PC-3 (cell line): ENCODE results near the gene CALML4. TPM values are rescaled to one million over a fixed set of nuclear protein-coding genes. Genes with fewer than 3 reads are reported as not detected.
A peak's percentile ranks its signal among the peaks of the same experiment; 100 is the strongest.

Experiments used
- ATAC-seq: fragments of 200-7000 bp; cut with Tn5 transposase; 2 replicates; pipeline ENCODE4 v1.9.1; 2020; ENCODE audit warnings: mild to moderate bottlenecking, moderate library complexity
- BruUV-seq: library from RNA; stranded (reverse); fragments of 400-500 nt; replicated peaks from 2 replicates; lab custom pipeline; 2021; lab: Mats Ljungman, UMichigan
- CTCF ChIA-PET: fragments of 300-600 bp; sonication (Branson Sonifier 250); formaldehyde crosslinking; loops from one replicate; lab custom pipeline; 2022; ENCODE audit warnings: antibody characterized with exemption; lab: Charles Lee
- POLR2A ChIA-PET: fragments of 300-600 bp; sonication (Branson Sonifier 250); formaldehyde crosslinking; loops from one replicate; lab custom pipeline; 2022; ENCODE audit warnings: antibody characterized with exemption; ENCODE audit not compliant: unreplicated experiment; lab: Charles Lee
- DNase-seq: peaks from one replicate; pipeline ENCODE4 v3.0.0-alpha.2; 2015
- H2AFZ ChIP-seq: fragments of 300-600 bp; sonication (generic); 2 replicates; pipeline ENCODE4 v1.6.0; 2016; ENCODE audit warnings: antibody characterized with exemption, low read length
- H3F3A ChIP-seq: fragments of 300-600 bp; sonication (generic); one replicate; pipeline ENCODE4 v1.6.0; 2017; ENCODE audit warnings: antibody characterized with exemption, low read length, control low read depth, mild to moderate bottlenecking; ENCODE audit not compliant: unreplicated experiment
- H3K27ac ChIP-seq: fragments of 300-600 bp; sonication (generic); 2 replicates; pipeline ENCODE4 v1.5.1; 2016; ENCODE audit warnings: mild to moderate bottlenecking, low read length
- H3K27me3 ChIP-seq: fragments of 300-600 bp; sonication (generic); 2 replicates; pipeline ENCODE4 v1.6.1; 2016; ENCODE audit warnings: low read length, mixed read lengths
- H3K36me3 ChIP-seq: fragments of 300-600 bp; sonication (generic); 2 replicates; pipeline ENCODE4 v1.6.1; 2016; ENCODE audit warnings: low read depth, mixed run types, low read length, mixed read lengths
- H3K4me1 ChIP-seq: fragments of 300-600 bp; sonication (generic); 2 replicates; pipeline ENCODE4 v1.5.1; 2016; ENCODE audit warnings: low read length; ENCODE audit not compliant: insufficient read depth
- H3K4me2 ChIP-seq: fragments of 300-600 bp; sonication (generic); 2 replicates; pipeline ENCODE4 v1.6.0; 2016; ENCODE audit warnings: low read length
- H3K4me3 ChIP-seq: fragments of 300-600 bp; sonication (generic); 2 replicates; pipeline ENCODE4 v1.5.1; 2016; ENCODE audit warnings: mild to moderate bottlenecking, low read length, mixed read lengths
- H3K79me2 ChIP-seq: fragments of 300-600 bp; sonication (generic); 2 replicates; pipeline ENCODE4 v1.6.1; 2017; ENCODE audit warnings: low read length, mixed read lengths
- H3K9ac ChIP-seq: fragments of 300-600 bp; sonication (generic); 2 replicates; pipeline ENCODE4 v1.6.0; 2016; ENCODE audit warnings: mild to moderate bottlenecking, low read length
- H3K9me2 ChIP-seq: fragments of 300-600 bp; sonication (generic); replicated peaks from 2 replicates; pipeline ENCODE4 v1.6.1; 2016; ENCODE audit warnings: mixed run types, low read length, mixed read lengths
- H3K9me3 ChIP-seq: fragments of 300-600 bp; sonication (generic); 2 replicates; pipeline ENCODE4 v1.6.1; 2016; ENCODE audit warnings: low read length, mixed read lengths
- H4K20me1 ChIP-seq: fragments of 300-600 bp; sonication (generic); 2 replicates; pipeline ENCODE4 v1.6.1; 2016; ENCODE audit warnings: low read length, mixed read lengths
- CTCF ChIP-seq: fragments of 300-600 bp; sonication (generic); conservative IDR thresholded peaks from 2 replicates; pipeline ENCODE4 v1.5.1; 2017; ENCODE audit warnings: antibody characterized with exemption, low read depth, mild to moderate bottlenecking, low read length
- EZH2 ChIP-seq: fragments of 300-600 bp; sonication (generic); IDR thresholded peaks from one replicate; pipeline ENCODE4 v1.6.1; 2017; ENCODE audit warnings: antibody characterized with exemption, mild to moderate bottlenecking, low read length; ENCODE audit not compliant: unreplicated experiment
- EZH2phosphoT487 ChIP-seq: fragments of 300-600 bp; sonication (generic); IDR thresholded peaks from 2 replicates; pipeline ENCODE4 v1.6.1; 2018; ENCODE audit warnings: mild to moderate bottlenecking, antibody characterized with exemption, low read length, borderline replicate concordance
- intact Hi-C: fragments of 100-400 bp; cut with micrococcal nuclease; formaldehyde crosslinking; loops from 2 replicates; pipeline ENCODE4 v1.9.0; 2023
- total RNA-seq: library from RNA; depleted of rRNA; stranded (reverse); fragments of >200 nt; gene quantifications from 2 replicates; pipeline ENCODE4 v1.2.3, GENCODE V29; 2014

CALML4 gene
- total RNA-seq, 1 experiment from 2014 or later = 4.8 TPM

GRCh38 chr15:68211656-68212320, 6.7 kb upstream of the CALML4 start:
- no TSS peak for BruUV-seq
- CTCF ChIA-PET = no interaction called here

DNA sequence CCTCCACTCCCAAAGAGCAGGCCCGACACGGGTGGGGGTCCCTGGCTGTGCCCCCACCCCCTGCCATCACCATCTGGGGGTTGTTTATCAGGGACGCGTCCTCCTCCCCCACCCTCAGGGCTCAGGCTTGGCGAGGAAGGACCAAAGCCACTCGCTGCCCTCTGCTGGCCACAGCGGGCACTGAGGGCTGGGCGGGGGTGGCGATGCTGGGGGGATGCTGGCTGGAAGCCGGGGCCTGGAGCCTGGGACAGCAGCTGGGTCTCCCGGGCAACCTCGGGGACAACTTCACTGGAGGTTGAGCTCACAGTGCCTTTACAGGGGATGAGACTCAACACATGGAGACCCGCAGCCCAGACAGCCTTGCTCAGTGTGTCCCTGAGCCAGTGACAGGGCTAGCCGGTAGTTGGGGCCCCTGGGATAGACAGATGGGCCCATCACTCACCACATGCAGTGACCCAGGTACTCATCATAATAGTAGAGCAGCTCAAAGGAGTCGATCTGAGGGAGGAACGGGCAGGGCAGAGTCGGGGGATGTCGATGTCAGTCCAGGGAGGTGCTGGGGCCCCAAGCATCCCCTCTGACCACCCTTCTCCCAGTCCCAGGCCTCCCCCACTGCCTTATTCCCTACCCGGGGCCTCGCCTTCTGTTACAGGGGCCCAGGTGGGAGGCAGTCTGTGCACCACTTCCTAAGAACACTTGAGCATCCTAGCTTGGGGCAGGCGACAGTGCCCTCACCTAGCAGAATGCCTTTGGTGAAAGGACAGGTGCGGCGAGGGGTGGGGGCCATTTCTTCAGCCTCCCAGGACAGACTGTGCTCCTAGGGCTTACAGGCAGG, 5.9 kb upstream of the CALML4 start:
- Histone ChIP-seq H3F3A (no peaks in the 10 kb centered on the region), H4K20me1 (no peaks in the 10 kb centered on the region), H3K9me2 (no peaks in the 10 kb centered on the region), H3K4me2 (no peak overlapping the region), H3K36me3 (no peaks in the 10 kb centered on the region), H3K79me2 (peaks cover 9% of the 10 kb centered on the region; the same call in 1 of the 2 replicates), H3K9ac (no peak overlapping the region), H3K27ac (no peak overlapping the region), H2AFZ (no peak overlapping the region), H3K9me3 (no peaks in the 10 kb centered on the region), H3K4me1 (no peaks in the 10 kb centered on the region), H3K27me3 (no peaks in the 10 kb centered on the region), H3K4me3 (no peak overlapping the region)
- POLR2A ChIA-PET = interaction anchor here (0.7 kb wide), 1 partner anchor 23 kb away, joined by 4 read pairs; no protein-coding TSS in a partner anchor
- TF ChIP-seq CTCF = peak; percentile 78
- no peak for TF ChIP-seq EZH2
- intact Hi-C loops = no loop called here
- DNase-seq (peak; percentile 38), ATAC-seq (peak; percentile 54; the same call in 1 of the 2 replicates)
- BruUV-seq = no TSS peak
- CTCF ChIA-PET = no interaction called here

More at GRCh38 chr15:68211656-68212320, 6.7 kb upstream of the CALML4 start:
- peaks cover 3% of the 10 kb centered on the region; the same call in 1 of the 2 replicates for H3K36me3 ChIP-seq
- H3K4me1 ChIP-seq = no peaks in the 10 kb centered on the region
- H3K9me2 ChIP-seq = no peaks in the 10 kb centered on the region
- no peaks in the 10 kb centered on the region for H3F3A ChIP-seq
- no peak overlapping the region for H3K9ac ChIP-seq
- H3K79me2 ChIP-seq = peaks cover 17% of the 10 kb centered on the region; the same call in 1 of the 2 replicates
- no peak overlapping the region for H3K4me2 ChIP-seq
- intact Hi-C loops = no loop called here
- no peak for ATAC-seq
- DNase-seq = no peak
- H3K4me3 ChIP-seq = no peak overlapping the region
- H3K9me3 ChIP-seq = no peaks in the 10 kb centered on the region
- POLR2A ChIA-PET = no interaction called here
- H2AFZ ChIP-seq = no peak overlapping the region
- TF ChIP-seq CTCF = no peak
- no peak for TF ChIP-seq EZH2phosphoT487
- no peak for TF ChIP-seq EZH2
- H3K27ac ChIP-seq = no peak overlapping the region
- H3K27me3 ChIP-seq = no peaks in the 10 kb centered on the region
- no peaks in the 10 kb centered on the region for H4K20me1 ChIP-seq

DNA sequence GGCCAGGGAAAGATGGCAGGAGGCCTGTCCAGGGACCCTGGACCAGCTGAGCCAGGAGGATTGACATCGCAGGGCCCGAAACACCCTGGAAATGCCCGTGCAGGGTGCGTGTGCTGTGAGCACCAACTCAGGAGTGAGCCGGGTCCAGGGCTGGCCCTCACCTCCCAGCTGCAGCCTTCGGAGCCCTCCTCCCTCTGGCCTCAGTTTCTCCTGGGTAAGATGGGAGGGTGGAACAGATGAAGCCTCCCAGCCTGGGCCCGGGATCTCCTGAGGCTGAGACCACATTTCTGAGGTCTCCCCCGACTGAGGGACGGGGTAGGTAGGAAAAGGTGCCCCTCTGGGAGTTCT, 5.3 kb upstream of the CALML4 start:
- POLR2A ChIA-PET = no interaction called here
- Histone ChIP-seq H3K4me2 (no peak overlapping the region), H3K27ac (no peak overlapping the region), H3K9me2 (no peaks in the 10 kb centered on the region), H3K9me3 (no peaks in the 10 kb centered on the region), H3K4me1 (no peaks in the 10 kb centered on the region), H3K9ac (no peak overlapping the region), H3K36me3 (no peaks in the 10 kb centered on the region), H3F3A (no peaks in the 10 kb centered on the region), H2AFZ (no peak overlapping the region), H4K20me1 (no peaks in the 10 kb centered on the region), H3K27me3 (no peaks in the 10 kb centered on the region), H3K4me3 (no peak overlapping the region), H3K79me2 (peaks cover 3% of the 10 kb centered on the region; the same call in 1 of the 2 replicates)
- ATAC-seq = no peak
- CTCF ChIA-PET = no interaction called here
- no peak for DNase-seq
- intact Hi-C loops = no loop called here
- no TSS peak for BruUV-seq
- no peak for TF ChIP-seq CTCF
- no peak for TF ChIP-seq EZH2phosphoT487
- no peak for TF ChIP-seq EZH2
